ENCODE data around the gene POT1. TPM values are rescaled to one million over a fixed set of nuclear protein-coding genes. Genes with fewer than 3 reads are reported as not detected.
A peak's percentile ranks its signal among the peaks of the same experiment; 100 is the strongest.

POT1 gene
- total and polyA plus RNA-seq, 2 of the 13 experiments (the other 11 are each of a cell fraction or from before 2014, with no cell fraction given), result 21.7 to 23.4 TPM

- TF ChIP-seq ZNF142 (CRISPR knock-in tag; IDR thresholded peaks at IDR 0.05) (peak; percentile 62; the same call in 1 of the 2 replicates), ZIK1 (CRISPR knock-in tag; IDR thresholded peaks at IDR 0.05; ENCODE audit: borderline replicate concordance, low read depth) (no peak), NPAS2 (CRISPR knock-in tag; IDR thresholded peaks at IDR 0.05; ENCODE audit: borderline replicate concordance) (no peak), ZNF609 (CRISPR knock-in tag; IDR thresholded peaks at IDR 0.05; ENCODE audit: borderline replicate concordance) (peak; percentile 37; the same call in 1 of the 2 replicates), ZNF20 (CRISPR knock-in tag; IDR thresholded peaks at IDR 0.05) (no peak), SMAD3 (CRISPR knock-in tag; IDR thresholded peaks at IDR 0.05) (peak; percentile 66; the same call in 1 of the 2 replicates), MLLT10 (CRISPR knock-in tag; IDR thresholded peaks at IDR 0.05) (no peak), ZZZ3 (CRISPR knock-in tag; IDR thresholded peaks at IDR 0.05; ENCODE audit: borderline replicate concordance) (no peak), SP140L (CRISPR knock-in tag; IDR thresholded peaks at IDR 0.05; ENCODE audit: borderline replicate concordance) (no peak), ZNF263 (CRISPR knock-in tag; IDR thresholded peaks at IDR 0.05) (no peak), SOX13 (IDR thresholded peaks at IDR 0.05) (no peak), SOX13 (CRISPR knock-in tag; conservative IDR thresholded peaks at IDR 0.05 in 1 of 2, IDR thresholded peaks at IDR 0.05 in 1 of 2) (0 out of 4 replicates have a peak, but pooled peaks of 1 of the 2 experiments have one; percentile 34), ZNF564 (CRISPR knock-in tag; IDR thresholded peaks at IDR 0.05) (0 out of 2 replicates have a peak, but pooled peaks have one; percentile 27), ZNF709 (CRISPR knock-in tag; IDR thresholded peaks at IDR 0.05) (no peak), ZNF460 (CRISPR knock-in tag; IDR thresholded peaks at IDR 0.05; ENCODE audit: borderline replicate concordance) (no peak), REL (CRISPR knock-in tag; conservative IDR thresholded peaks at IDR 0.05) (no peak), ZBTB21 (CRISPR knock-in tag; IDR thresholded peaks at IDR 0.05) (peak; percentile 99), NFE2L1 (CRISPR knock-in tag; IDR thresholded peaks at IDR 0.05; ENCODE audit: borderline replicate concordance) (no peak), ZFX (CRISPR knock-in tag; IDR thresholded peaks at IDR 0.05; ENCODE audit: low read depth) (peak; percentile 38; the same call in 1 of the 2 replicates), ZNF720 (CRISPR knock-in tag; IDR thresholded peaks at IDR 0.05) (no peak)
Measured at GRCh38 chr7:124929467-124930172, at the start of gene POT1 (continued).

Measured in HepG2 (cell line).